ENCODE measurements around the gene MAD1L1.

The MAD1L1 gene

DNA sequence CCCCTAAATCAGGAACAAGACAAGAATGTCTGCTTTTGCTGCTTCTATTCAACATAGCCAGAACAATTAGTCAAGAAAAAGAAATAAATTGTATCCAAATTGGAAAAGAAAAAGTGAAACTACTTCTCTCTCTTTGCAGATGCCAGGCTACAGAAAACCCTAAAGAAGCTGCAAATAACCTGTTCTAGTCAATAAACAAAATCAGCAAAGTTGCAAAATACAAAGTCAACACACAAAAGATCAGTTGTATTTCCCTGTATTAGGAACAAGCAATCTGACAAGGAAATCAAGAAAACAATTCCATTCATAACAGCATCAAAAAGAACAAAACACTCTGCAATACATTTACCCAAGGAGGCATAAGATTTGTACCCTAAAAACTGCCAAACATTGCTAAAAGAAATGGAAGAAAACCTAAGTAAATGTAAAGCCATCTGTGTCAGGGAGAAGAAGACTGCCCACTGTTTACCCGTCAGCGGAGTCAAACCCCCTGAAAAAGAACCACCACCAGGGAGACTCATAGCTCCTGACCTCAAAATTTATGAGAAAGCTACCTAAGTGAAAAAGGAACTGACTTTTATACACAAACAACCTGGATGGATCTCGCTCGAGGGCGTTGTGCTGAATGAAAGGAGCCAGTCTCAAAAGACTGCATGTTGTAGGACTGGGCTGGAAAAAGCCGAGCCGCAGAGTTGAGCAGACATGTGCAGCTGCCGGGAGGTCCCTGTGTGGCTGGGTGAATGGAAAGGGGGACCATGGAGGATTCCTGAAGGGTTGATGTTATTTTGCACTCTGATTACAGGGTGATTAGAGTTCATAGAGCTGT, 263.1 kb downstream of the MAD1L1 start:
- no peak overlapping the region for H3K4me3 ChIP-seq (replicated peaks; ENCODE audit: low read depth, low read length)
- no peak for DNase-seq (ENCODE audit: extremely low read depth, low read depth)
- TF ChIP-seq, protein P1, sequence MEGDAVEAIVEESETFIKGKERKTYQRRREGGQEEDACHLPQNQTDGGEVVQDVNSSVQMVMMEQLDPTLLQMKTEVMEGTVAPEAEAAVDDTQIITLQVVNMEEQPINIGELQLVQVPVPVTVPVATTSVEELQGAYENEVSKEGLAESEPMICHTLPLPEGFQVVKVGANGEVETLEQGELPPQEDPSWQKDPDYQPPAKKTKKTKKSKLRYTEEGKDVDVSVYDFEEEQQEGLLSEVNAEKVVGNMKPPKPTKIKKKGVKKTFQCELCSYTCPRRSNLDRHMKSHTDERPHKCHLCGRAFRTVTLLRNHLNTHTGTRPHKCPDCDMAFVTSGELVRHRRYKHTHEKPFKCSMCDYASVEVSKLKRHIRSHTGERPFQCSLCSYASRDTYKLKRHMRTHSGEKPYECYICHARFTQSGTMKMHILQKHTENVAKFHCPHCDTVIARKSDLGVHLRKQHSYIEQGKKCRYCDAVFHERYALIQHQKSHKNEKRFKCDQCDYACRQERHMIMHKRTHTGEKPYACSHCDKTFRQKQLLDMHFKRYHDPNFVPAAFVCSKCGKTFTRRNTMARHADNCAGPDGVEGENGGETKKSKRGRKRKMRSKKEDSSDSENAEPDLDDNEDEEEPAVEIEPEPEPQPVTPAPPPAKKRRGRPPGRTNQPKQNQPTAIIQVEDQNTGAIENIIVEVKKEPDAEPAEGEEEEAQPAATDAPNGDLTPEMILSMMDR (IDR thresholded peaks at IDR 0.05; ENCODE audit: low read depth, low read length, missing control alignments): no peak

DNA sequence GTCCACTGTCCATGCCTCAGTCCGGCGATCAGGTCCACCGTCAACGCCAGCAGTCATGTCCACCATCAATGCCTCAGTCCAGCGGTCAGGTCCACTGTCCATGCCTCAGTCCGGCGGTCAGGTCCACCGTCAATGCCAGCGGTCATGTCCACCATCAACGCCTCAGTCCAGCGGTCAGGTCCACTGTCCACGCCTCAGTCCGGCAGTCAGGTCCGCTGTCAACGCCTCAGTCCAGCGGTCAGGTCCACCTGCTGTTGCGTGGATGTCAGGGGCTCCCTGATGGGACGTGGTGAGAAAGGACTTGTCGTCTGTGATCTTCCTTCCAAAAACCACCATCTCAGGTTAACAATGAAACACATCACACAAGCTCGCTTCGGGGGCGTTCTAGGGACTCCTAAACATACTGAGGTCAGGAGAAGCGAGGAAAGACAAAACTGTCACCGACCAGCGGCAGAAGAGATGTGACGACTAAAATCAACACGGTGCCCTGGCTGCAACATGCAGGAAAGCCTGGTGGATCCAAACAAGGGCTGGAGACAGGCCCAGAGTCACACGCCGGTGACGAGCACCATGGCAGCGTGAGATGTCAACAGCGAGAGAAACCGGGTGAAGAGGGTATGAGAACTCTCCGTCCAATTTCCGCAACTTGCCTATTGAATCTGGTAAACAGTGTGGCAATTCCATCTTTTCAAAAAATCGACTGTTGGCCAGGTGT, 264.2 kb downstream of the MAD1L1 start:
- no peak for DNase-seq (ENCODE audit: extremely low read depth, low read depth)
- TF ChIP-seq, protein P1 (IDR thresholded peaks at IDR 0.05; ENCODE audit: low read depth, low read length, missing control alignments): no peak
- no peak overlapping the region for H3K4me3 ChIP-seq (replicated peaks; ENCODE audit: low read depth, low read length)

DNA sequence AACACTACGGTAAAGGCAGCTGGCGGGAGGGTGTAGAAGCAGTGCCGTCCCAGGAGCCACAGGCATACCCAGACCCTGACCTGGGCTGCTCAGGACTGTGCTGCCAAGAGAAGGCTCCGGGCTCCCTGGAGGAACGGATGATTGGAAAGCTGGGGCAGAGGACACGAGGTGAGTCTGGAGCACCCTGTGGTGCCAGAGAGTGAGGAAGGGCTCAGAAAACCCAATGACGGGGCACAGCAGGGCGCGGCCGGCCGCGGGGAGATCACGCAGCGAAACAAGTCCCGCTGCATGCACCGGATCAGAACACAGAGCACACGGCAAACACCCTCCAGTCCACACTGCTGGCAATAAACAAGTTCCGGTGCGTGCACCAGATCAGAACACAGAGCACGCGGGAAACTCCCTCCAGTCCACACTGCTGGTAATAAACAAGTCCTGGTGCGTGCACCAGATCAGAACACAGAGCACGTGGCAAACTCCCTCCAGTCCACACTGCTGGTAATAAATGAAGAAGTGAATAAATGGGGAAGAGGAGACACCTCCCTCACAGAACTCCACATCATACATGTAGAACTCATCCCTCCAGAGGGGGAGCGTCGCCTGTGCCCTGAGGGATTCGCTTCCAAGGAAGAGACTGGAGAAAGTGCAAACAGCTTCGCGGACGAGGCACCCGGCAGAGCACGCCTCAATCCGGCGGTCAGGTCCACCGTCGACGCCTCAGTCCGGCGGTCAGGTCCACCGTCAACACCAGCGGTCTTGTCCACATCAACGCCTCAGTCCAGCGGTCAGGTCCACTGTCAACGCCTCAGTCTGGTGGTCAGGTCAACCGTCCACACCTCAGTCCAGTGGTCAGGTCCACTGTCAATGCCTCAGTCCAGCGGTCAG, 265.0 kb downstream of the MAD1L1 start:
- no peak for DNase-seq (ENCODE audit: extremely low read depth, low read depth)
- H3K4me3 ChIP-seq (replicated peaks; ENCODE audit: low read depth, low read length): no peak overlapping the region
- TF ChIP-seq, protein P1 (IDR thresholded peaks at IDR 0.05; ENCODE audit: low read depth, low read length, missing control alignments): no peak

DNA sequence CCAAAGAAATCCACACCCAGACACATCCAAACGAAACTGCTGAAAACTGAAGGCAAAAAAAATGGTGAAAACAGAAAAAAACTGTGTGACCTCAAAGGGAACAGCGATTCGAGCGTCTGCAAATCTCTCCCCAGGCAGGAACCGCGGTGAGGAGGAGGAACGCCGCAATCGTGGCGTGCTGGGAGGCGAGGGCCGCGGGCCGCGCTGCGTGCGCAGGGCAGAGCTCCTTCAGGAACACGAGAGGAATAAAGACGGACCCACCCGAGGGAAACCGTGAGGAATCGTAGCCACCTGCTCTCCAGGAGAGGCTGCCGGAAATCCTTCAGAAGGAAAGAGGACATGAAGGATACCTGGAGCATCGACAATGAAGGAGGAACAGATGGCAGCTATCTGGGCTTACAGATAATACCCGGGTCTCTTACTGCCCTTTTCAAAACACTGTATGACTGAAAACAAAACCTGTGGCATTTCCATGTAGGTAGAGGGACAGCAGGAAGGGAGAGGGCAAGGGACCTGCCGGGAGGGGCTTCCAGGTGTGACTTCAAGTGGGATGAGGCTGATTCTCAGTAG, 266.0 kb downstream of the MAD1L1 start:
- TF ChIP-seq, protein P1 (IDR thresholded peaks at IDR 0.05; ENCODE audit: low read depth, low read length, missing control alignments): no peak
- DNase-seq (ENCODE audit: extremely low read depth, low read depth): no peak
- no peak overlapping the region for H3K4me3 ChIP-seq (replicated peaks; ENCODE audit: low read depth, low read length)

DNA sequence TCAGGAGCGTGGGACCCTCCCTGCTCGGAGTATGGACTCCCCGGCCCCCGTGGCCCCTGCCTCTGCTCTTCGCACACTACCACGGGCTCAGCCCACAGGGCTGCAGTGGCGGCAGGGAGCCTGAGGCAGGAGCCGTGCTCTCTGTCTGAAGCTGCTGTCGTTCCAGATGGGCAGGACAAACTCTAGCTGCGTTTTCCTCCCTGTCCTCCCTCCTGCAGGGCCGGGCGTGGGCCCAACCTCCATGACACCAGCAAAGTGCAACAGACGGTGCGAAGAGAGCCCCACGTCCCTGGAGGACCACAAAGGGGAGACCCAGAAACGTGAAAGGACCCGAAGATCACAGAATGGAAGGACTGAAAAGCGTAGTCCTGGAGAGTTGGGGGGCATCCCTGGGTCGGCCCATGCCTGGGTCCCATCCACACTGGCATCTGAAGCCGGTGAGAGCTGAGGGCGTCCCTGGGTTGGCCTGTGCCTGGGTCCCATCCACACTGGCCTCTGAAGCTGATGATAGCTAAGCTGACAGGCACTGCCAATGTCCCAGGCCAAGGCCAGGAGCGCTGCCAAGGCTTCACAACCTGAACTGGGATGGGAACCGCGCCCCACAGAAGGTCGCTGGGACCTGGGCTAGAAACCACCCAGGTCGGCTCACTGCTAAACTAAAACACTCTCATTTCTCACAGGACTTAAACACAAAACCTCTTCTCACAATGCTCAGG, 267.0 kb downstream of the MAD1L1 start:
- TF ChIP-seq, protein P1 (IDR thresholded peaks at IDR 0.05; ENCODE audit: low read depth, low read length, missing control alignments): no peak
- no peak for DNase-seq (ENCODE audit: extremely low read depth, low read depth)

More for the DNA sequence above, 267.0 kb downstream of the MAD1L1 start:
- H3K4me3 ChIP-seq (replicated peaks; ENCODE audit: low read depth, low read length): no peak overlapping the region

Measured in HFF-Myc (cell line).